Fibroblast of lung (primary cell): ENCODE measurements around the gene PDE4D.

Source experiments
- CTCF ChIP-seq, 2 donors: IDR thresholded peaks in 1 of 2; conservative IDR thresholded peaks in 1 of 2; 1 replicate in 1 of 2; 2 replicates in 1 of 2; pipeline ENCODE4 v1.5.1; 2011 to 2012; ENCODE audit warnings: low read length in 2 of 2, control low read depth in 1 of 2, inconsistent platforms in 1 of 2, low read depth in 1 of 2, mild to moderate bottlenecking in 1 of 2
- EZH2 ChIP-seq: IDR thresholded peaks from 2 replicates; pipeline ENCODE4 v1.5.1; 2012; ENCODE audit warnings: low read length, control low read depth, mild to moderate bottlenecking; ENCODE audit errors: missing control alignments

GRCh38 chr5:58932057-58932612 is 961.4 kb downstream of the PDE4D start:
- TF ChIP-seq CTCF (conservative IDR thresholded peaks at IDR 0.05 in 1 of 2, IDR thresholded peaks at IDR 0.05 in 1 of 2; ENCODE audit: low read depth in 1 of 2, low read length in 2 of 2) (no peak), EZH2 (no peak)
